HG03159 (cell line): Measurements from ENCODE around the gene SMIM13.

Source experiments
- ATAC-seq: cut with Tn5 transposase; IDR thresholded peaks from one replicate; pipeline ENCODE4 v1.9.1; 2021; ENCODE audit warnings: mild to moderate bottlenecking, moderate library complexity; ENCODE audit not compliant: unreplicated experiment

SMIM13 gene

DNA sequence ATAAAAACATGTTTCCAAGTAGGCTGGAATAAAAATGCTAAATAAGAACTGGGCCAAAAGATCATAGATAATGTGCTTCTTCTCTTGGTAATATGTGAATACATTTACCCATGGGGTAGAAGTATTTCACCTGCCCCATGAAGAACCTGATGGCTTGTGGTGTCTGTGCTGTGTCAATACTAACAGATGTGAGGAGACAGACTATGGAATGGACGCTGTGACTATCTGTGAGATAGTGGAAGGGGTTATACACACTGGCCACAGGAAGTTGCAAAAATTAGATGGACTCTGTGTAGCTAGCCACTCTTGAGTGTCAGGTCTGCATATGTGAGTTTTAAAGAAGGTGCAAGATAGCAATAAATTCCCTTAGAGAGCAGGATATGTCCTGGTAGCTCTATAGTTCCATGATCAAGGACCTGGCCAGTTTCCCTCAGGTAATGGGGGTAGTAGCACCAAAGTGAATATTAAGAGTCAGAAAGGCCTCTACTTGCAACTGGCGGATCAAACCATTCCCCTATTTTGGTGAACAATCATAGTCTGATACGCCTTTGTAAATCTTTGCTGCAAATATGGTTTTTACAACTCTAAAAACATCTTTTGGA lies 90.2 kb downstream of the SMIM13 start:
- no peak for ATAC-seq

DNA sequence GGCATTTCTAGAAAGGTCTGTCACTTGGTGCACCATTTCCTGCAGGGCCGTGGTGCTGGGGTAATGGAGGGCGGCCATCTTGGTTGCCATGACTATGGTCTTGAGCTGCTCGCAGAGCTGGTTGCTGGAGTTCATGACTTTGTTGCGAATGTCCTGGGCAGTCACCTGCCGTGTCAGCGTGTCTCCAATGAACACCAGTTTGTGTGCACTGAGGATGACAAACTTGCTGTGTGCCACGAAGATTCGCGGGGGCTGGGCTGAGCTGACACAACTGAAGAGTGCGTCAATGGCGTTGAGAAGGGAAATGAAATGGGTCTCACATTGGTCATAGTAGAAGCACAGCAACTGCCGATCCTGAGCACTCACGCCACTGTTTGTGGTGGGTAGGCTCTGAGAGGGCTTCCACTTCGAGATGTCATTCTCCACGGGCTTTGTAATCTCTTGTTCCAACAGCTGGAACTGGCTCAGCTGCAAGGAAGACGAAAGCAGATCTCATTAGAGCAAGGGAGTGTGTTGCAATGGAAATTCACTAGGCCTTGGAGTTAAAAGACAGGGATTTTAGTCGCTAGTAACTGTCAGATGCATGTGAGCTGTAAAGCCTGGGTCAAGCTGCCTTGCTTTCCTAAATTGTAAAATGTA lies 91.7 kb downstream of the SMIM13 start:
- ATAC-seq = no peak

DNA sequence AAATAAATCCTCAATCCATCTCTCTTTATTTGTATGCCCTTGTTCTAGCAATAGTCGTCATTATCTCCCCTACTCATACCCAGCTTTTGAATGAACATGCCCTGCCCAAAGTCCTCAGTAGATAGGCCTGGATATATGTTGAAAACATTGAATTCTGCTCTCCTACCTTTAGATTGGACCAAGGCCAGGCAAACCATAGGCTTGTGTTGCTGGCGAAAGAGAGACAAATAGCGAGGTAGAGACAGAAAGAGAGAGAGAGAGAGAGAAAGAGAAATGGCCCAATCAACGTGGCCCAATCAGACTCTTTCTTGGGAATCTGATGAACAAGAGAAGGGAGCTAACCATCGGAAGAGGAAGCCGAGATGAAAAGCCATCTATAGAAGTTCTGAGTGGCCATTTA lies 93.7 kb downstream of the SMIM13 start:
- ATAC-seq = no peak
